Mesothelial cell of epicardium (in vitro differentiated cells): Measurements from ENCODE around the gene ATG101. TPM values are rescaled to one million over a fixed set of nuclear protein-coding genes. Genes with fewer than 3 reads are reported as not detected.

Experiments used
- DNase-seq, 2 experiments: peaks; one replicate each; pipeline ENCODE4 v3.0.0; 2021; ENCODE audit warnings: low spot score in 2 of 2; ENCODE audit not compliant: unreplicated experiment in 2 of 2
- H3K27ac Mint-ChIP-seq: 2 replicates; pipeline ENCODE4 v1.8.0; 2021; ENCODE audit warnings: mixed read lengths
- H3K27me3 Mint-ChIP-seq: 2 replicates; pipeline ENCODE4 v1.8.0; 2021; ENCODE audit warnings: low read depth, mixed read lengths
- H3K36me3 Mint-ChIP-seq: 2 replicates; pipeline ENCODE4 v1.8.0; 2021; ENCODE audit warnings: mixed read lengths
- H3K4me1 Mint-ChIP-seq: 2 replicates; pipeline ENCODE4 v1.8.0; 2021; ENCODE audit warnings: mixed read lengths
- H3K4me3 Mint-ChIP-seq: 2 replicates; pipeline ENCODE4 v1.8.0; 2021; ENCODE audit warnings: mild to moderate bottlenecking, moderate library complexity, mixed read lengths
- H3K9me3 Mint-ChIP-seq: 2 replicates; pipeline ENCODE4 v1.8.0; 2021; ENCODE audit warnings: mixed read lengths
- CTCF ChIP-seq: fragments of 200-600 bp; sonication (generic); IDR thresholded peaks from one replicate; pipeline ENCODE4 v1.5.0; 2021; ENCODE audit warnings: antibody characterized with exemption; ENCODE audit not compliant: unreplicated experiment
- total RNA-seq: library from RNA; stranded (reverse); gene quantifications from 3 replicates; pipeline ENCODE4 v1.2.1, GENCODE V29; 2021

ATG101 gene
- total RNA-seq, 1 donor from 2014 or later = 32.8 TPM

GRCh38 chr12:52042706-52043385, 26.9 kb upstream of the ATG101 start:
- Mint-ChIP-seq H3K4me1 (peaks cover 3% of the 10 kb centered on the region), H3K9me3 (no peaks in the 10 kb centered on the region), H3K27me3 (peaks cover 4% of the 10 kb centered on the region), H3K27ac (no peak overlapping the region), H3K36me3 (no peaks in the 10 kb centered on the region), H3K4me3 (no peak overlapping the region)
- DNase-seq = no peak
- TF ChIP-seq CTCF = no peak

GRCh38 chr12:52043386-52044212, 26.2 kb upstream of the ATG101 start:
- H3K36me3 Mint-ChIP-seq = no peaks in the 10 kb centered on the region
- no peaks in the 10 kb centered on the region for H3K9me3 Mint-ChIP-seq
- no peaks in the 10 kb centered on the region for H3K4me1 Mint-ChIP-seq
- no peak for DNase-seq
- H3K27ac Mint-ChIP-seq = no peak overlapping the region
- H3K4me3 Mint-ChIP-seq = no peak overlapping the region
- H3K27me3 Mint-ChIP-seq = no peaks in the 10 kb centered on the region
- TF ChIP-seq CTCF = no peak

- no peak for DNase-seq
- no peak overlapping the region for H3K27ac Mint-ChIP-seq
- peaks cover 3% of the 10 kb centered on the region for H3K4me1 Mint-ChIP-seq
- no peaks in the 10 kb centered on the region for H3K36me3 Mint-ChIP-seq
- no peak overlapping the region for H3K4me3 Mint-ChIP-seq
- no peak for TF ChIP-seq CTCF
- peaks cover 4% of the 10 kb centered on the region for H3K27me3 Mint-ChIP-seq
- no peaks in the 10 kb centered on the region for H3K9me3 Mint-ChIP-seq
Observed at GRCh38 chr12:52044292-52044983, 25.3 kb upstream of the ATG101 start.

GRCh38 chr12:52045794-52046199, 24.0 kb upstream of the ATG101 start:
- no peak overlapping the region for H3K27ac Mint-ChIP-seq

GRCh38 chr12:52046859-52047258, 22.9 kb upstream of the ATG101 start:
- Mint-ChIP-seq H3K27me3 (peaks cover 18% of the 10 kb centered on the region), H3K27ac (no peak overlapping the region), H3K4me1 (peaks cover 18% of the 10 kb centered on the region), H3K36me3 (no peaks in the 10 kb centered on the region), H3K4me3 (no peak overlapping the region), H3K9me3 (no peaks in the 10 kb centered on the region)
- no peak for DNase-seq
- TF ChIP-seq CTCF = no peak

More at GRCh38 chr12:52045794-52046199, 24.0 kb upstream of the ATG101 start:
- Mint-ChIP-seq H3K36me3 (no peaks in the 10 kb centered on the region), H3K4me1 (peaks cover 14% of the 10 kb centered on the region), H3K9me3 (no peaks in the 10 kb centered on the region), H3K4me3 (no peak overlapping the region), H3K27me3 (peaks cover 14% of the 10 kb centered on the region)
- no peak for DNase-seq
- no peak for TF ChIP-seq CTCF
